Measurements from ENCODE around the gene ANO6.

Gene ANO6

DNA sequence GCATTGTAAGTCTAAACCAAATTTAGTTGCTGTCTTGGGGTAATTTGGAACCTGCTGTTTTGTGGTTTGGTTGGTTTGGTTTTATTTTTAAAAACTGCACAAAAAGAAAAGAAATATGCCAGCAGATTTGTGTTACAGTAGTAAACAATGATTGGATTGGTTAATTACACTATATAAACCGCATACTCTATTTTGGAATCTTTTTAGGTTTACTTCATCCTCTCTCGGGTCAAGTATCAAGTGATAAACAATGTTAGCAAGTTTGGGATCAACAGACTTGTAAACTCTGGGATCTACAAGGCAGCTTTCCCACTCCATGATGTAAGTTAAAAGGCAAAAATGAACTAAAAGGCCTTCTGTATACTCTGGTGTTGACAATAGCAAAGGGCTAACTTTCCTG lies 132.4 kb downstream of the ANO6 start:
- TF ChIP-seq, protein P1, sequence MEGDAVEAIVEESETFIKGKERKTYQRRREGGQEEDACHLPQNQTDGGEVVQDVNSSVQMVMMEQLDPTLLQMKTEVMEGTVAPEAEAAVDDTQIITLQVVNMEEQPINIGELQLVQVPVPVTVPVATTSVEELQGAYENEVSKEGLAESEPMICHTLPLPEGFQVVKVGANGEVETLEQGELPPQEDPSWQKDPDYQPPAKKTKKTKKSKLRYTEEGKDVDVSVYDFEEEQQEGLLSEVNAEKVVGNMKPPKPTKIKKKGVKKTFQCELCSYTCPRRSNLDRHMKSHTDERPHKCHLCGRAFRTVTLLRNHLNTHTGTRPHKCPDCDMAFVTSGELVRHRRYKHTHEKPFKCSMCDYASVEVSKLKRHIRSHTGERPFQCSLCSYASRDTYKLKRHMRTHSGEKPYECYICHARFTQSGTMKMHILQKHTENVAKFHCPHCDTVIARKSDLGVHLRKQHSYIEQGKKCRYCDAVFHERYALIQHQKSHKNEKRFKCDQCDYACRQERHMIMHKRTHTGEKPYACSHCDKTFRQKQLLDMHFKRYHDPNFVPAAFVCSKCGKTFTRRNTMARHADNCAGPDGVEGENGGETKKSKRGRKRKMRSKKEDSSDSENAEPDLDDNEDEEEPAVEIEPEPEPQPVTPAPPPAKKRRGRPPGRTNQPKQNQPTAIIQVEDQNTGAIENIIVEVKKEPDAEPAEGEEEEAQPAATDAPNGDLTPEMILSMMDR (IDR thresholded peaks at IDR 0.05; ENCODE audit: extremely low read depth, insufficient read depth, missing control alignments), result no peak
- no peak for DNase-seq (ENCODE audit: low spot score)
- in situ Hi-C loops (cut with MboI; ENCODE audit: low pct_unique_long_range_greater_than_20kb, low sequenced_read_pairs, unreplicated experiment), result no loop called here

DNA sequence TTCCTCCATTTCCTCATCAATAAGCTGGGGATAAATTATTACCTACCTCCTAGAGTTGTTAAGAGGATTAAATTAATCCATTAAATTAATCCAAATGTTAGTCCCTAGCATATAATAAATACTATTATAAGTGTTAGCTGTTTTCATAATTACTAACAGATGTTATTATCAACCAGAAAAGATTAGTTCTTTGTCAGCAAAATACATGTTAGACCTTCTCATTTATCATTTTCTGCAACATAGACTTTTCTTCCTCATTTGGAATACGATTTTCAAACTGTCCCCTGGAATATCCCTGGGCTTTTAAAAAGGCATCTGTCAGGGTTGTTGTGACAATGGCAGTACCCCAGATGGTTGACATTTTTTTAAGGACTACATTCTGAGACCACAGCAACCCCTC lies 133.1 kb downstream of the ANO6 start:
- in situ Hi-C loops (cut with MboI; ENCODE audit: low pct_unique_long_range_greater_than_20kb, low sequenced_read_pairs, unreplicated experiment), result no loop called here
- TF ChIP-seq, protein P1 (IDR thresholded peaks at IDR 0.05; ENCODE audit: extremely low read depth, insufficient read depth, missing control alignments), result no peak
- DNase-seq (ENCODE audit: low spot score), result no peak

DNA sequence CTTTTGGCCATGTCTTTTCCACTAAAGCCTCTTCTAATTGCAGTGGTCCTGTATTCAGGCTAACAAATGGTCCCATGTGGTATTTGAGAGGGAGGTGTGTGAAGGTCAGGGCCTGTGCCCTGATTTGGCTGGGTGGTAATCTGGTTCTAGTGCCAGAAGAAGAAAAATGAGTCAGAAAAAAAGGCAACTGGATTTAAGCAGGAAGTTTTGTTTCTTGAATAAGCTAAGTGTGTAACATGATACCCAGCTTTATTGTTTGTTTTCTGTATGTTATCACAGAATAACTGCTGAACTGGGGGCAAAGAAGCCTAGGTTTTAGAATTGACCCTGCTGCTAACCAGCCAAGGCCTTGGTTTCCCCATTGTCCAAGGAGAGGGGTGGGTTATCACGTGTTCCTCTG lies 134.0 kb downstream of the ANO6 start:
- DNase-seq (ENCODE audit: low spot score), result no peak
- TF ChIP-seq, protein P1 (IDR thresholded peaks at IDR 0.05; ENCODE audit: extremely low read depth, insufficient read depth, missing control alignments), result no peak
- in situ Hi-C loops (cut with MboI; ENCODE audit: low pct_unique_long_range_greater_than_20kb, low sequenced_read_pairs, unreplicated experiment), result no loop called here

DNA sequence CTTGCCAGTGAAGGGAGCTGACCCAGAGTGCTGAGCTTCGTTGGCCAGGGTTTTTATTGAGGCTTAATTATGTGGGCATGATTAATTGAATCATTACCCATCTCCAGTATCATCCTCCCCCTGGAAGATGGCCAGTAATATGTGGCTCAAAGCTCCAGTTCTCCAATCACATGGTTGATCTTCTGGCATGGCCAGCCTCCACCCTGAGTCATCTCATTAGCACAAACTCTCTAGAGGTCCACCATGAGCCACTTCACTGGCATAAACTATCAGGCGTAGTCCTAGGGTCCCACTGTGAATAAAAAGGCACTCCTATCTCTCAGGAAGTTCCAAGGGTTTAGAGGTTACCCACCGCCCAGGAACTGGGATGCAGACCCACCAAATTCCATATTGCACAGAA lies 135.0 kb downstream of the ANO6 start:
- no peak for DNase-seq (ENCODE audit: low spot score)
- TF ChIP-seq, protein P1 (IDR thresholded peaks at IDR 0.05; ENCODE audit: extremely low read depth, insufficient read depth, missing control alignments), result no peak
- in situ Hi-C loops (cut with MboI; ENCODE audit: low pct_unique_long_range_greater_than_20kb, low sequenced_read_pairs, unreplicated experiment), result no loop called here

DNA sequence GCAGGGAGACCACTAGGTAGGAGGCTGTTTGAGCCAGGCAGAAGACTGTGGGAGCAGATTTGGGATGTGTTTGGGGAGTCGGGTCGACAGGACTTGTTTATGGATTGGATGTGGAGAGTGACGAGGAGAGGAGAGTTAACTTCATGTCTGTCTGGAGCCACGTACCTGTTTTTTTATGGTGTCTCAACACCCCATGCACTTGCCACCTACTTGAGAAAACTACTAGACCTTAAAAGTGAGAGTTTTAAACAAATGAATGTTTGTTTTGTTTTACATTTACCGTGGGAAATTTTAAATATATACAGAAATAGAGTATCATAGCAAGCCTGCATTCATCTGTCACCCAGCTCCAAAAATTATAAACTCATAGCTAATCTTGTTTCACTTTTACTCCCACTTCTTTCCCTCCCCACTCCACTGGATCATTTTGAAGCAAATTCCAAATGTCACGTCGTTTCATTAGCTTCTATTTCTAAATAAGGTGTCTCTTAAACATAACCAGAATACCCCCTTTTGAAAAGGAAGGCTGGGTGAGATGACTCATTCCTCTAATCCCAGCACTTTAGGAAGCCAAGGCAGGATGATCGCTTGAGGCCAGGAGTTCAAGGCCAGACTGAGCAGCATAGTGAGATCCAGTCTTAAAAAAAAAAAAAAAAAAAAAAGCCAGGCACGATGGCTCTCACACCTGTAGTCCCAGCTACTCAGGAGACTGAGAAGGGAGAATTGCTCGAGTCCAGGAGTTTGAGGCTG lies 136.2 kb downstream of the ANO6 start:
- TF ChIP-seq, protein P1 (IDR thresholded peaks at IDR 0.05; ENCODE audit: extremely low read depth, insufficient read depth, missing control alignments), result no peak
- DNase-seq (ENCODE audit: low spot score), result no peak
- in situ Hi-C loops (cut with MboI; ENCODE audit: low pct_unique_long_range_greater_than_20kb, low sequenced_read_pairs, unreplicated experiment), result no loop called here

DNA sequence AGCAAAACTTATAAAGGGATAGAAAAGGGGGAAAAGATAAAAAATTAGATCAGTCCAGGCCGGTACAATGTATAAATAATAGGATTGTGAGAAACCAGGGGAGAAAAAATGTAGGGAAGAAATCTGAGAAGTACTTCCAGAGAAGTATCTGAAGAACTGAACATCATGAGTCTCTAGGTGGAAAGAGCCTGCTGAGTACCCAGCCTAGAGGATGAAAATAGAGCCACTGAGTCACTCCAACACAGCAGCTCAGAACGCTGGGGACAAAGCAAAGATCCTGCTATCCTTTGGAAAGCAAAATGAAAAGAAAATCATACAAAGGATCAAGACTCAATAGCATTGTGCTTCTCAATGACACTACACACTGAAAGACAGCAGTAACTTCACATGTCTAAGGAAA lies 138.0 kb downstream of the ANO6 start:
- DNase-seq (ENCODE audit: low spot score), result no peak
- TF ChIP-seq, protein P1 (IDR thresholded peaks at IDR 0.05; ENCODE audit: extremely low read depth, insufficient read depth, missing control alignments), result no peak
- in situ Hi-C loops (cut with MboI; ENCODE audit: low pct_unique_long_range_greater_than_20kb, low sequenced_read_pairs, unreplicated experiment), result no loop called here

Measured in GM13977 (cell line).